ENCODE results near the gene MCUR1. TPM values are rescaled to one million over a fixed set of nuclear protein-coding genes. Genes with fewer than 3 reads are reported as not detected.

The MCUR1 gene
- total RNA-seq, 1 experiment from 2014 or later = 35.4 TPM

- Histone ChIP-seq H2BK12ac (ENCODE audit: insufficient read length, low read depth, low read length) (no peak overlapping the region), H4K20me1 (ENCODE audit: control insufficient read depth, insufficient read depth, insufficient read length) (no peaks in the 10 kb centered on the region), H3T11ph (ENCODE audit: low read length) (no peak overlapping the region), H3K14ac (ENCODE audit: insufficient read depth, low read length) (no peak overlapping the region), H3K79me1 (ENCODE audit: insufficient read depth, low read depth, low read length, poor library complexity, severe bottlenecking) (no peaks in the 10 kb centered on the region), H2BK15ac (ENCODE audit: low read depth, low read length) (no peak overlapping the region), H2BK20ac (ENCODE audit: low read depth, low read length, poor library complexity, severe bottlenecking) (no peak overlapping the region), H3K4me2 (ENCODE audit: insufficient read depth, insufficient read length, low read length) (no peak overlapping the region), H3K18ac (ENCODE audit: insufficient read length, low read depth, low read length) (no peak overlapping the region), H3K27me3 (ENCODE audit: insufficient read depth, low read length) (no peaks in the 10 kb centered on the region), H3K9ac (ENCODE audit: extremely low read depth, insufficient read length, low read length) (no peak overlapping the region), H3K27ac (ENCODE audit: insufficient read length, low read depth, low read length) (no peak overlapping the region), H3K9me3 (ENCODE audit: control insufficient read depth, low read depth, low read length) (no peaks in the 10 kb centered on the region), H2BK120ac (ENCODE audit: low read depth, low read length, poor library complexity, severe bottlenecking) (no peak overlapping the region), H3K23me2 (ENCODE audit: insufficient read length, low read depth, low read length, poor library complexity, severe bottlenecking) (peaks cover 3% of the 10 kb centered on the region), H2AFZ (ENCODE audit: low read length) (no peak overlapping the region), H3K56ac (ENCODE audit: insufficient read length, low read depth, low read length) (no peak overlapping the region), H4K91ac (ENCODE audit: insufficient read length, low read depth, low read length) (no peak overlapping the region), H2AK5ac (ENCODE audit: insufficient read length, low read length) (no peak overlapping the region), H3K4ac (ENCODE audit: low read depth, low read length) (no peak overlapping the region), H3K23ac (ENCODE audit: insufficient read length, low read depth, low read length) (no peak overlapping the region), H4K5ac (ENCODE audit: insufficient read length, low read depth, low read length) (no peak overlapping the region), H4K8ac (replicated peaks; ENCODE audit: insufficient read length, low read depth, low read length) (no peak overlapping the region), H2BK5ac (ENCODE audit: insufficient read length, low read length) (no peak overlapping the region), H3K4me1 (ENCODE audit: insufficient read depth, low read length) (0 out of 2 replicates have a peak, but pooled peaks cover 2% of the 10 kb centered on the region), H3K79me2 (ENCODE audit: insufficient read depth, low read length) (no peaks in the 10 kb centered on the region)
- no peaks in the 10 kb centered on the region for H3K9me3 Mint-ChIP-seq
- peaks cover 2% of the 10 kb centered on the region; the same call in 1 of the 2 replicates for H3K27me3 Mint-ChIP-seq (ENCODE audit: low read depth)
- no CpG with 5 or more reads among the region's 2 CpGs for WGBS (ENCODE audit: extremely low coverage, insufficient read length, low lambda C conversion rate)
- H3K4me1 Mint-ChIP-seq = peaks cover 13% of the 10 kb centered on the region in 2 experiments
- TF ChIP-seq CTCF (conservative IDR thresholded peaks at IDR 0.05) = no peak
- DNase-seq = no peak
- H3K36me3 Mint-ChIP-seq (ENCODE audit: insufficient read depth in 1 of 3, low read depth in 3 of 3) = no peaks in the 10 kb centered on the region
- H3K27ac Mint-ChIP-seq = no peak overlapping the region
- H3K4me3 Mint-ChIP-seq = no peak overlapping the region
Measured at GRCh38 chr6:13818341-13818740, 4.0 kb upstream of the MCUR1 start.
